ENCODE measurements around the gene RELL1.
A peak's percentile ranks its signal among the peaks of the same experiment; 100 is the strongest.

The RELL1 gene

DNA sequence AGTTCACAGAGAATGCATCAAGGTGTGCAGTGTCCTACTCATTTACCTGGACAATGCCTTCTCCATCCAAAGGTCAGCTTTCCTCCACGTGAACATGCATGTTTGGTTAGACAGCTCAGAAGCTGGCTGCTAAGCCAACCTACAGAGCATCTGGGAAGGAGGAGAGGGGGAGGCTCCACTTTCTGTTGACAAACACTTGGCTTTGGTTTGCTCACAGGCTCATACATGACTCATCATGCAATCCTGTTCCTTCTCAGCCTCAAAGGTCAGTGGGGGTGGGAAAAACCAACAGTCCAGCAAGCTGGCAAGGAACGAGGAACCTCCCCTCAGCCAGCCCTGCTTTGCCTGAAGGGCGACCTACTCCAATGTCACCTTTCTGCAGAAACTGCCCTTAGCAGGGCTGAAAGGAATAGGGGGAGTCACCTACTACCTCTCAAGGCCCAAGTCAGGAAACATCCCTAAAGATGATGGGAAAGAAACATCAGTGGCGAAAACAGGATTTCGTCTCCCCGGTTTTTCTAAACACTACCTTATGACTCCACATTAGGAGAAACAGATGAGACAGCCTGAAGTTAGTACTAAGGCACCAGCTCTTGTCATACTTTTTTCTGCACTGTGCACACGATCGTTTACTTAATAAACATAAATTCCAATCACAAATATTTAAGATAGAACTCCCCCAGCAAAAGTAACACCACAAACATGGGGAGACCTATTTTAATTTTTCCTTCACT lies 37.9 kb downstream of the RELL1 start:
- DNase-seq (ENCODE audit: insufficient read length, low spot score), result peak; percentile 49
- TF ChIP-seq POLR2A (IDR thresholded peaks at IDR 0.05; ENCODE audit: low read depth, low read length), result no peak
- peak; percentile 95 for FAIRE-seq

DNA sequence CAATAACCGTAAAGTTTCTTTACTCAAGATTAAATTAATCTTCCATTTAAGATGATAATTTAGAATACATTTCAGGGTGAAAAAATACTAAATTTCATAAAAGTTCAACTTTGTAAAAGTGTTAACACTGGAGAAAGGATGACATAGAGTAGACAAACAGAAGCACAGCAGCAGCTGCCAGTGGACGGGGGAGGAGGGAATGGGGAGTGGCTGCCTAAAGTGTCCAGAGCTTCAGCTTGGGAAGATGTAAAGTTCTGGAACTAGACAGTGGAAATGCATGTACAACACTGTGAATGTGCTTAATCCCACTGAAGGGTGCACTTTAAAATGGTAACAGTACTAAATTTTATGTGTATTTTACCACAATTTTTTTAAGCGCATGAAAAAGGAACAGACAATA lies 39.9 kb downstream of the RELL1 start:
- no peak for FAIRE-seq
- no peak for DNase-seq (ENCODE audit: insufficient read length, low spot score)
- TF ChIP-seq POLR2A (IDR thresholded peaks at IDR 0.05; ENCODE audit: low read depth, low read length), result no peak

DNA sequence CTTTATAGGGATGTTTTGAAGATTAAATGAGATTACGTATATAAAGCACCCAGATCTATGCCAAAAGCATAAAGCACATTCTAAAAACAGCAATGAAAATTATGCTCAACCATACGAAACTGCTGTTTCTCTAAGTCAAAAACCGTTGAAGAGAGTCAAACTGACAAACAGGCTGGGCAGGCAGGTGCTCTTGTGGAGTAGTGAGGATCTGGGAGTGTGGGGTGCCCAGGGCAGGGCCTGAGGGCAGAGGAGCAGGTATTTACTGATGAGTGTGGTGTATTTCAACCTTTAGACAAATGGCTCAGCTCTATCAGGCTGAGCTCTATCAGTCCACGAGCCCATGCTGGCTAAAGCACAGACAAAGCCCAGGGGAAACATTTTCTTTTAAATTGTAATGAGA lies 40.4 kb downstream of the RELL1 start:
- DNase-seq (ENCODE audit: insufficient read length, low spot score) (no peak), FAIRE-seq (no peak)
- TF ChIP-seq POLR2A (IDR thresholded peaks at IDR 0.05; ENCODE audit: low read depth, low read length), result no peak

DNA sequence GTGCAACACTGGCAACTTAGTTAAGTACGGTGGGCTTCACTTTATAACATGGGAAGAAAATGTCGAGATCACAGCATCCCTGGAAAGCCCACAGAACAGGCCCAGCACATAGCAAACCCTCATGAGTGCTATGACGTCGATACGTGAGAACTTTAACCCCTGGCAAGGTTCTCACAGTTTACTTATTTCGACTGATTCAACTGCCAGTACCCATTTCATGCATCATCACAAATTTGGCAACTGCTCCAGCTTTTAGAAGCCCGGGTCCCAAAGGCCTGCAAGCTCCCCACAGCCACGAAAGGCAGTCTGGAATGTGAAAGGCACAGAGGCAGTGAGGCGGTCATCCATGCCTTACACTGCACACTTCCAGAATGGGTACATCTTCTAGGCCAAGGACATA lies 41.2 kb downstream of the RELL1 start:
- TF ChIP-seq POLR2A (IDR thresholded peaks at IDR 0.05; ENCODE audit: low read depth, low read length), result no peak
- no peak for FAIRE-seq
- no peak for DNase-seq (ENCODE audit: insufficient read length, low spot score)

DNA sequence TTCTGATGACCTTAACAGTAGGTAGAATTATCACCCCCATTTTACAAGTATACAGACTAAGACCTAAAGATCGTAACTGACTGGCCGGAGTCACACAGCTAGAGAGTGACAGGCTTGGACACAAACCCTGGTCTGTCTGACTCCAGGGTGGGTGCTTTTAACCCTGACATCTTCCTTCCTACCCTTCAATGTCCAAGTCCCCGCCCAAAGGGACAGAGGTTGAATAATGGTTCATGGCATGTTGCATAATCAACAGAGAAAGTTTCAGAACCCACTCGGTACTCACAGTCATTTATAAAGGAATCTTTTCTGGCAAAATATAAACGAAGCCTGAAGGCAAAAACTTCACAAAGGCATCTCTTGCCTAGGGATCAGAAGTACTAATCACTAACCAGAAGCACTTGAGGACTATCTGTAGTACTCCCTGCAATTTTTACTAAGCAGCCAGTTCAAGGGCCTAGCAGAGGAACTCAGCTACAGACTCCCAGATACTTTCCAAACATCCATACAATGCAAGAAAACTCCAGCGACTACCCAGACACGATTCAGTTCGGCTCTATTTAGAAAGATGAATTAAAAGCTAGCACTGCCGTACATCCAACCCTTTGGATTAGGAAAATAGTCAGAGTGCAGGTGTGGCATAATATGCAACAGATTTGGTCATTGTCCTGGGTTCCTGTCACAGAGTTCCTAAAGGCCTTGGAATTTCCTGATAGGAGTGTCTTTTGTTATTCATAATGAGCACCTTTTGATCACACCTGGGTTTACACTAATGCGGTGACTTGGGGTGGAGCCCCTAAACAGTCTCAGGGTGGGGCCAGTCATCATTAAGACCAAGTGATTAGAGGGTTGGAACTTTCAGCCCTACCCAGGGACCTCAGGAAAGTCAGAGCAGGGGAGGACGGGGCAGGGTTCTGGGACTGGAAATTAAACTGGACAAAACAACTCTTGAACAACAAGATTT lies 44.0 kb downstream of the RELL1 start:
- DNase-seq (ENCODE audit: insufficient read length, low spot score), result no peak
- no peak for TF ChIP-seq POLR2A (IDR thresholded peaks at IDR 0.05; ENCODE audit: low read depth, low read length)
- no peak for FAIRE-seq

DNA sequence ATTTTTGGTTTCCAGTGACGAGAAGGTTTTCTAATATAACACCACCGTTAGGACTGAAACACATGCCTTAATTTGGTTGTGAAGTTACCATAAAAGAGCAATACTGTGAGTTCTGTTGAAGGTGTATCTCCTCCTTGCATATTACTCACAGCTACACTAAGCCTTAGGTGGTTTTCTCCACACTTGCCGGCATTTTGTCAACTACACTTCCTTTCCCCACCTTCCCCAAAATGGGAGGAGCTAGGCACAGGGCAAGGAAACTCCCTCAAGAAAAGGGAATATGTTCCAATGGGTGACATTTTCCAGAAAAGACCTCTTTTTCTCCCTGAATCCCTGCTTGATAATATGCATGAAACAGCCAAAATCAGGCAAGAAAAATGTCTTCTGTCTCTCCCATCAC lies 44.8 kb downstream of the RELL1 start:
- DNase-seq (ENCODE audit: insufficient read length, low spot score), result no peak
- FAIRE-seq, result no peak
- no peak for TF ChIP-seq POLR2A (IDR thresholded peaks at IDR 0.05; ENCODE audit: low read depth, low read length)

DNA sequence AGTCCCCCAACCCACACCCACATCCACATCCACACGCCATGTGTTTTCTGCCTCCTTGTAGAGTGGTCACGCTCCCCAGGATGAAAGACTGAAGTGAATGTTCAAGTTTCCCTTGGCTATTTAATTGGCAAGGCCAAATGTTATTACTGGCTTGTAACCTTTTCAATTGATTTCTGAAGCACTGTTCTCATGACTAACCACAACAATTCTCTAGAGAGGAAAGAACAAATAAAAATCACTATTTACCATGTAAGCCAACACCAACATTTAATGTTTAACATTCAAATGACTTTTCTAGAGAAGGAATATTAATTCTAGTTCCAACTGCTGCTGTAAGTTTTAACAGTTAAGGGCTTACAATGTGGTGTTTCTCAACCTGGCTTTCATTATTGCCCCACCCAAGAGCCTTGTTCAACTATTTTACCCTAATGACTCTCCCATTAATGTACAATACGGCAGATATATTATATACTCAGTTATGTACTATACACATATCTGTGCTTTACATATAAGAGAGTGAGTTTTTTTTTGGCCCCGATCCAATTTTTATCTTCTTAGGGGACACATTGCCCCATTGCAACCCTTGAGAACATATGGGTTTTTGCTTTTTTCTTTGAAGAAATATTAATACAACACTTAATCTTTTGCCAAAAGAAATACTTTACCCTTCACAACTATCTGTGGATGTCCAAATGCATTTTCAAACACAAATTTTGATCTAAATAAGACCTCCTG lies 46.5 kb downstream of the RELL1 start:
- FAIRE-seq (no peak), DNase-seq (ENCODE audit: insufficient read length, low spot score) (no peak)

DNA sequence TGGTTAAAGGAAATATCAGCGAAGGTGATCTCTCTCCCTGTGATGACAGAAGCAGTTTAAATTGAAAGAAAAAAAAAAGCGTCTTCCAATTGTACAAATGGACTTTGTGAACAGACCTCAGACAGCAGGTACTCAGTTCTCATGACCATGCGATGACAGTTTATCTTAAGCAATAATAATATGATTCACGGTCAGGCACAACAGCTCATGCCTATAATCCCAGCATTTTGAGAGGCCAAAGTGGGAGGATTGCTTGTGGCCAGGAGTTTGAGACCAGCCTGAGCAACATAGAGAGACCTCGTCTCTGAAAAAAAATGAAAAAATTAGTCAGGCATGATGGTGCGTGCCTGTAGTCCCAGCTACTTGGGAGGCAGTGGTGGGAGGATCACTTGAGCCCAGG lies 51.0 kb downstream of the RELL1 start:
- no peak for DNase-seq (ENCODE audit: insufficient read length, low spot score)
- no peak for TF ChIP-seq POLR2A (IDR thresholded peaks at IDR 0.05; ENCODE audit: low read depth, low read length)
- FAIRE-seq, result no peak

More for the DNA sequence above, 46.5 kb downstream of the RELL1 start:
- TF ChIP-seq POLR2A (IDR thresholded peaks at IDR 0.05; ENCODE audit: low read depth, low read length), result no peak

DNA sequence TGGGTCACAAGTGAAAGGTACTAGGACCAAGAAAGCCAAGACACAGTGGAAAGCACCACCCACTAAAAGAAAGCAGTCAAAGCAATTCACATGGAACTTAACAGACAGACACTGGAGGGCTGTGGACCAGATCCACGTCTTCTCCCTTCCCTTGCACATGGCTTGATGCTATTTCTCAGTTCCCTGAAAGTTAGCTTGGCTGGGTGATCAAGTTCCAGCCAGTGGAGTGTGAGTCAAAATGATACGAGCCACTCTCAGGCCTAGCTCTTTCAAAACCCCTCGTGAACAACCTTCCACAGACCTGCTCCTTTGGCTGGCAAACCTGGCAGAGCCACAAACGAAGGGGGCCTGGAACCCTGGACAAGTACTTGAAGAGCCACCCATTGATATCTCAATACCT lies 52.0 kb downstream of the RELL1 start:
- FAIRE-seq (no peak), DNase-seq (ENCODE audit: insufficient read length, low spot score) (no peak)

DNA sequence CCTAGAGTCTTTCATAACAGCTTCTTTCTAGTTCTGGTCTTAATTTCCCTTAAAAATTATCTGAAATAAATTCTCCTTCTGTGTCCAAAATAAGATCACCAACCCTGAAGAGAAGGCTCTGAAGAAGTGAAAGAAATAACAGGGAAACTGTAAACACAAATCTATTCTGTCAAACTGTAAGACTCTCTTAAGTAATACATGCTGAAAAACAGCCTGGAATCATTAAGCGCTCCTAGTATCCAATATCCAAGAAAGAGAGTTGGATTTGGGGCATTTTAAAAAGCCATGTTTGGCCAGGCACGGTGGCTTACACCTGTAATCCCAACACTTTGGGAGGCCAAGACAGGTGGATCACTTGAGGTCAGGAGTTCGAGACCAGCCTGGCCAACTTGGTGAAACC lies 53.3 kb downstream of the RELL1 start:
- FAIRE-seq (no peak), DNase-seq (ENCODE audit: insufficient read length, low spot score) (no peak)
- no peak for TF ChIP-seq POLR2A (IDR thresholded peaks at IDR 0.05; ENCODE audit: low read depth, low read length)

More for the DNA sequence above, 52.0 kb downstream of the RELL1 start:
- TF ChIP-seq POLR2A (IDR thresholded peaks at IDR 0.05; ENCODE audit: low read depth, low read length), result no peak

DNA sequence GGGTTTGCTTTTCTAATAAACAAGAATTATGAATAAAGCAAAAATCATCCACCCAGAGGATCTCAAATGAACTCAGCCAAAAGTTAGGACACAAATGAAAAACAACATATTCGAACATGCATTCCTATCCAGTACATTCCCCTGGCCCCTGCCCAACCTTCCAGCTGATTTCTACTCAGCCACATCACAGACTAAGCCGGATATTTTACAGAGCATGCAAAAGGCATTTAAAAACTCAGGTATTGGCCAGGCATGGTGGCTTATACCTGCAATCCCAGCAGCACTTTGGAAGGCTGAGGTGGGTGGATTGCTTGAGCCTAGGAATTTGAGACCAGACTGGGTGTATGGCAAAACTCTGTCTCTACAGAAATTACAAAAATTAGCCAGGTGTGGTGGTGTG lies 54.6 kb downstream of the RELL1 start:
- FAIRE-seq (no peak), DNase-seq (ENCODE audit: insufficient read length, low spot score) (no peak)
- no peak for TF ChIP-seq POLR2A (IDR thresholded peaks at IDR 0.05; ENCODE audit: low read depth, low read length)

DNA sequence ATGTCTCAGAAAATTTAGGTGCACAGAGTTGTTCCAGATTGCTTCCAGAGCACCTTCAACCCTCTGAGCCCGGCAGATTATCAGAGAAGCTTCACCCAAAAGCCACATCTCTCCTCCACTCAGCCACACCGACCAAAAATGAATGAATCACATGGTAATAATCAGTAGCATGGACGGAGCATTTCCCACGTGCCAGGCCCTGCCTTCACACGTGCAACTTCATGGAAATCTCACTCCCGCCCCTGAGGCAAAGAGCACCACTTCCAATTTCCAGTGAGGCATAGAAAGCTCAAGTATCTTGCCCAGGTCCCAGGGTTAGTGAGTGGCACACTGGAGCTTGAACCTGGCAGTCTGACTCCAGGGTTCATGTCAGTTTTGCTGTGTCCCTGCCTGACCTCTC lies 56.5 kb downstream of the RELL1 start:
- FAIRE-seq (no peak), DNase-seq (ENCODE audit: insufficient read length, low spot score) (no peak)
- TF ChIP-seq POLR2A (IDR thresholded peaks at IDR 0.05; ENCODE audit: low read depth, low read length), result no peak

DNA sequence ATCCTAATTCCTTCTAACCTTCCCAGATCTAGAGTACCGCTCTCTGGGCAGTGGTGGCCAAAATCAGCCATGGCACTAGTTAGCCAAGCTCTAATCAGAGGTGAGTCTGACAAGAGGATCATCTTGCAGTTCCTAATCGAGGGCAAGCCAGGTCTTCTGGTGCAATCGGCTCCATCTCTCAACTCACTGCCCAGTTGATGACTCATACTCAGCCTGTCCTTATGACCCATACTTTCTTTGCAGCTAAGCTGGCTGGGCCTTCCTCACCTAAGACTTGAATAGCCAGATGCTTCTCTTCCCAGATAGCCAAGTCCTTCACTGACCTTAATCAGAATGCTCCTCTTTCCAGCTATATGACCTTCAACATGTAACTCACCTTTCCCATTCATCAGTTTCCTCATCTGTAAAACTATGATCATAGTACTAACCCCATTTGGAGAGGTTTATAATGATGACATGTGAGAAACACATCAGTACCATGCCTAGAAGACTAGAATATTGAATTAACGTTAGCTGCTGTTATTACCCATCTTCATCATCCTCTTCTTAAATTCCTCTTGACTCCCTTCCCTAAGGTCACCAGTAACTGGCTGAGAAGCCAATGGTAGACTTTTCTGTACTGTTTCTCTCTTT lies 57.1 kb downstream of the RELL1 start:
- TF ChIP-seq POLR2A (IDR thresholded peaks at IDR 0.05; ENCODE audit: low read depth, low read length), result no peak
- DNase-seq (ENCODE audit: insufficient read length, low spot score) (peak; percentile 49), FAIRE-seq (peak; percentile 81)

DNA sequence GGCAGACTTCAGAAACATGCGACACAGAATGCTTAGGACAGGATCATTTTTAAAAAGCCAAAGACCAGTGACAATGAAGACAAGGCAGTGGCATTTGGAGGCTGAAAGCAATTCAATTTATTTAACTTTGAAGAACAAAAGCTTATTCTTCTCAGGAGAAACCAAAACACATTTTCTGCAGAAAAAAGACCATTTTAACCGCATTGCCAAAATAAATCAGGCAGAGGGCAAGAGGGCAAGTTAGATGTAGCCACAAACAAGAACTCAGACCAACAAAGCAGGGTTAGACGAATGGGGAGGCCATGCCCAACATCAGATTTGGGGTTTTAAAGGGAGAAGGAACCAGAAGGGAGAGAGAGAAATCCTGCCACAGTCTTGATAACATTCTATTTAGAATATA lies 58.9 kb downstream of the RELL1 start:
- no peak for FAIRE-seq
- TF ChIP-seq POLR2A (IDR thresholded peaks at IDR 0.05; ENCODE audit: low read depth, low read length), result no peak
- DNase-seq (ENCODE audit: insufficient read length, low spot score), result no peak
